IPS-18a (cell line): ENCODE data around the gene ZFPM1.

ENCODE experiments used
- H3K27ac ChIP-seq: one replicate; pipeline ENCODE4 v1.5.1; 2013; ENCODE audit warnings: low read length
- H3K27me3 ChIP-seq: one replicate; pipeline ENCODE4 v1.6.1; 2013; ENCODE audit warnings: mild to moderate bottlenecking, low read length; ENCODE audit not compliant: control insufficient read depth, insufficient read depth
- H3K36me3 ChIP-seq: one replicate; pipeline ENCODE4 v1.6.1; 2013; ENCODE audit warnings: low read depth, low read length; ENCODE audit not compliant: control insufficient read depth
- H3K4me1 ChIP-seq: one replicate; pipeline ENCODE4 v1.6.1; 2013; ENCODE audit warnings: low read depth, low read length; ENCODE audit not compliant: control insufficient read depth
- H3K4me3 ChIP-seq: one replicate; pipeline ENCODE4 v1.5.1; 2013; ENCODE audit warnings: low read length
- H3K9ac ChIP-seq: one replicate; pipeline ENCODE4 v1.6.1; 2013; ENCODE audit warnings: mild to moderate bottlenecking, low read length, moderate library complexity
- H3K9me3 ChIP-seq: one replicate; pipeline ENCODE4 v1.6.1; 2013; ENCODE audit warnings: low read depth, low read length; ENCODE audit not compliant: control insufficient read depth

ZFPM1 gene

GRCh38 chr16:88519938-88520653 is 67.0 kb downstream of the ZFPM1 start:
- Histone ChIP-seq H3K36me3 (no peaks in the 10 kb centered on the region), H3K4me3 (no peak overlapping the region), H3K9me3 (no peaks in the 10 kb centered on the region), H3K27me3 (no peaks in the 10 kb centered on the region), H3K27ac (no peak overlapping the region), H3K9ac (no peak overlapping the region), H3K4me1 (no peaks in the 10 kb centered on the region)

GRCh38 chr16:88521674-88522073 is 68.6 kb downstream of the ZFPM1 start:
- H3K27me3 ChIP-seq, result no peaks in the 10 kb centered on the region
- H3K4me1 ChIP-seq, result no peaks in the 10 kb centered on the region
- no peaks in the 10 kb centered on the region for H3K9me3 ChIP-seq
- H3K27ac ChIP-seq, result no peak overlapping the region
- no peak overlapping the region for H3K4me3 ChIP-seq
- H3K9ac ChIP-seq, result no peak overlapping the region
- H3K36me3 ChIP-seq, result no peaks in the 10 kb centered on the region

GRCh38 chr16:88522276-88522949 is 69.3 kb downstream of the ZFPM1 start:
- H3K9me3 ChIP-seq, result no peaks in the 10 kb centered on the region

GRCh38 chr16:88523309-88524161 is 70.5 kb downstream of the ZFPM1 start:
- no peak overlapping the region for H3K4me3 ChIP-seq
- H3K9me3 ChIP-seq, result no peaks in the 10 kb centered on the region
- no peaks in the 10 kb centered on the region for H3K36me3 ChIP-seq
- no peaks in the 10 kb centered on the region for H3K4me1 ChIP-seq
- no peak overlapping the region for H3K27ac ChIP-seq
- H3K9ac ChIP-seq, result no peak overlapping the region
- no peaks in the 10 kb centered on the region for H3K27me3 ChIP-seq

More at GRCh38 chr16:88522276-88522949, 69.3 kb downstream of the ZFPM1 start:
- Histone ChIP-seq H3K27ac (no peak overlapping the region), H3K9ac (no peak overlapping the region), H3K27me3 (no peaks in the 10 kb centered on the region), H3K4me1 (no peaks in the 10 kb centered on the region), H3K36me3 (no peaks in the 10 kb centered on the region), H3K4me3 (no peak overlapping the region)

GRCh38 chr16:88524274-88524972 is 71.3 kb downstream of the ZFPM1 start:
- Histone ChIP-seq H3K4me1 (no peaks in the 10 kb centered on the region), H3K27ac (no peak overlapping the region), H3K9me3 (no peaks in the 10 kb centered on the region), H3K9ac (no peak overlapping the region), H3K36me3 (no peaks in the 10 kb centered on the region), H3K27me3 (no peaks in the 10 kb centered on the region), H3K4me3 (no peak overlapping the region)

DNA sequence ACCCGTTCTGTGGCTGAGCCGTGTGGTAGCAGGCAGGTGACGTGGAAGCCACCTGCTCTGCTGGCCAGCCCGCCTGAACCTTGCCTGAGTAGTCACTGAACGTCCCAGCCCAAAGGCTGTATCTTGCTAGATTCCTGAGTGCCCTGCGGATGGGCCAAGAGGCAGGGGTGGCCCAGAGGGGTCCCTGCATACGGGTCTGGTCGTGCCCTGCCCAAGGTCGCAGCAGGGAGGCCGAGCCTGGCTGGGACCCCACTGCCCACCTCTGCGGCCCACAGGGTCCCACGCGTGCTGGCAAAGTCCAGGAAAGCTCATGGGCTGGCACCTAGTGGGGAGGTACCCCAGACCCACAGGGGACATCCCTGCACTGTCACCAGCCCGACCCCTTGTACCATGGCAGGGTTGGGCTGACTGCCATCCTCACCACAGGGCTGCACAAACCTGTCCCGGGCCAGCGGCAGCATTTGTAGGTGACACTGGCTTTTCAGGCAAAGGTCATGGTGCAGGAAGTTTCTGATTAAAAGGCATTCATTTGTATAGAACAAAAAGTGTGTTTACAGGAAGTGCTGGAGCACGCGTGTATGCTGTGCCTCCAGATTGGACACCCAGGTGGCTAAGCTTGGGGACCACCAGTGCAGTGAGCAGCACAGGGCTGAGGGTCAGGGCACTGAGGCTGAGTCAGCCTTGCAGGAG is 72.0 kb downstream of the ZFPM1 start:
- H3K4me1 ChIP-seq, result no peaks in the 10 kb centered on the region
- H3K27ac ChIP-seq, result no peak overlapping the region
- H3K9me3 ChIP-seq, result no peaks in the 10 kb centered on the region
- H3K9ac ChIP-seq, result no peak overlapping the region
- H3K27me3 ChIP-seq, result no peaks in the 10 kb centered on the region
- H3K36me3 ChIP-seq, result no peaks in the 10 kb centered on the region
- H3K4me3 ChIP-seq, result no peak overlapping the region

- Histone ChIP-seq H3K27ac (no peak overlapping the region), H3K9me3 (no peaks in the 10 kb centered on the region), H3K4me3 (no peak overlapping the region), H3K27me3 (no peaks in the 10 kb centered on the region), H3K9ac (no peak overlapping the region), H3K36me3 (no peaks in the 10 kb centered on the region), H3K4me1 (no peaks in the 10 kb centered on the region)
These were observed 72.5 kb downstream of the ZFPM1 start for GRCh38 chr16:88525663-88525990.

DNA sequence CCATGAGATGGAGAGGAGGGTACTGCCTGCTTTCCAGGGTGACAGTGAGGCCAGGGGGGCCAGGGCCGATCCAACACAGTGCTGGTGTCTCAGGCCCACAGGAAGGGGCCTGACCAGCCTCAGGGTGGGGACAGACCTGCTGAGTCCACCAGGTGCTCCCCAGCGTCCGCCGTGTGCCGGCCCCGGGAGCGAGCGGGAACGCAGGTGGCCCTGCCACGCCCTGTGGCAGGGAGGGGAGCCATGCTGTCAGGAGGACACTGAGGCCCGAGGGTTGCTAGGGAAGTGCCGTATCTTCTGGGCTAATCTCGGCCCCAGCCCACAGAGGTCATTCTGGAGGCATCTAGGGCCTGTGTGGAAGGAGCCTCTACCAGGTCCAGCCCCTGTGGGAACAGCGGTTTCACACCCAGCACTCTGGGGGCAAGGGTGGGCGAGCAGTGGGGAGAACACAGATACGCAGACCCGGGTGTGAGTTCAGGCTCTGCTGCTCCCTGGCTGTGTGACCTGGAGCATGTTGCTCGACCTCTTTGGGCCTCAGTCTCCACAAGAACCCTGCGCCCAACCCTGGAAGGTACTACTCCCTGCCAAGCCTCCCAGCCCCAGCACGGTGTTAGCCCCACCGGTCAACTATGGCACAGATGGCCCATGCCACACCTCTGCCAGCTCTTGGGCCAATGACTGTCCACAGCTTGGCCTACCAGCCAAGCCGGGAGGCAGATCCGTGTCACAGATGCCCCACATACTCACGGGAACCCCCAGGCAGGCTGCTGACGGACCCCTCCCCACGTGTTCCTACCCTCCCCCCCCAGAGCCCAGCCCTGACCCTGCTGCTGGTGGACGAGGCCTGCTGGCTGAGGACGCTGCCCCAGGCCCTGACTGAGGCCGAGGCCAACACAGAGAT is 73.2 kb downstream of the ZFPM1 start:
- H3K4me1 ChIP-seq, result no peaks in the 10 kb centered on the region
- H3K27me3 ChIP-seq, result no peaks in the 10 kb centered on the region
- H3K9me3 ChIP-seq, result no peaks in the 10 kb centered on the region
- no peak overlapping the region for H3K27ac ChIP-seq
- no peak overlapping the region for H3K9ac ChIP-seq
- H3K4me3 ChIP-seq, result no peak overlapping the region
- no peaks in the 10 kb centered on the region for H3K36me3 ChIP-seq

DNA sequence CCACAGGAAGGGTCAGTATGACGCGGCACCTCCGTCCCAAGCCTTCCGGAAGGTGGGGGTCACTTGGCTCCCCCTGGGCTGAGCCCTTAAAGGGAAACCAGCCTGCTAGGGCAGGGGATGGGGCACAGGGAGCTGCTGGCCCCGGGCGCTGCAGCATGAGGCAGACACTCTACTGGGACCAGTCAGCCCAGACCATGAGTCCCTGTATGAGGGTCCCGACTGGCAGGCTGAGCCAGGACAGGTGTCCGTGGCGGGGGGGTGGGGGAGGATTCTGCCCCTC is 73.8 kb downstream of the ZFPM1 start:
- H3K4me1 ChIP-seq, result no peaks in the 10 kb centered on the region
- H3K27me3 ChIP-seq, result no peaks in the 10 kb centered on the region
- H3K4me3 ChIP-seq, result no peak overlapping the region
- H3K9ac ChIP-seq, result no peak overlapping the region
- no peaks in the 10 kb centered on the region for H3K9me3 ChIP-seq
- no peaks in the 10 kb centered on the region for H3K36me3 ChIP-seq
- no peak overlapping the region for H3K27ac ChIP-seq

GRCh38 chr16:88527186-88527936 is 74.3 kb downstream of the ZFPM1 start:
- H3K9ac ChIP-seq, result no peak overlapping the region
- H3K27ac ChIP-seq, result no peak overlapping the region
- H3K27me3 ChIP-seq, result no peaks in the 10 kb centered on the region
- H3K4me3 ChIP-seq, result no peak overlapping the region
- no peaks in the 10 kb centered on the region for H3K4me1 ChIP-seq
- no peaks in the 10 kb centered on the region for H3K36me3 ChIP-seq
- no peaks in the 10 kb centered on the region for H3K9me3 ChIP-seq
